Lower leg skin (tissue), 4 donors: ENCODE results near the gene CSTB. TPM values are rescaled to one million over a fixed set of nuclear protein-coding genes. Genes with fewer than 3 reads are reported as not detected.

Source experiments
- DNase-seq, 2 donors: peaks; one replicate each; pipeline ENCODE4 v3.0.0-alpha.2; 2019; ENCODE audit warnings: low spot score in 2 of 2
- H3K4me3 ChIP-seq: fragments of 200-600 bp; sonication (generic); 2 replicates; pipeline ENCODE4 v1.5.1; 2017; ENCODE audit warnings: mild to moderate bottlenecking, low read depth; ENCODE audit not compliant: poor library complexity, severe bottlenecking
- POLR2A ChIP-seq, 2 donors: fragments of 450-650 bp; IDR thresholded peaks; one replicate each; pipeline ENCODE4 v1.6.1; 2016 to 2017; ENCODE audit warnings: antibody characterized with exemption in 2 of 2, mild to moderate bottlenecking in 1 of 2, moderate library complexity in 1 of 2
- WGBS, 2 donors: methylation state at CpG; one replicate each; pipeline ENCODE4 v1.1.5; 2018; 5-methylcytosine and 5-hydroxymethylcytosine counted together
- intact Hi-C: fragments of 100-400 bp; cut with DNase I; formaldehyde crosslinking; loops from one replicate; pipeline ENCODE4 v1.15.0; 2023; ENCODE audit warnings: low total_unique reads
- total RNA-seq, 4 donors: library from RNA; depleted of rRNA; stranded (reverse); fragments of >200 nt; gene quantifications; one replicate each; pipeline ENCODE4 v1.1.0, GENCODE V29; 2016
- TF ChIP-seq, protein P1 (sequence below), 3 donors: fragments of 450-650 bp; IDR thresholded peaks; one replicate each; pipeline ENCODE4 v1.5.1; 2016; ENCODE audit warnings: antibody characterized with exemption in 3 of 3, mild to moderate bottlenecking in 3 of 3, moderate library complexity in 2 of 3

CSTB gene
- total RNA-seq, 4 donors from 2014 or later, result 11.0 to 29.3 (median 21.8) TPM

DNA sequence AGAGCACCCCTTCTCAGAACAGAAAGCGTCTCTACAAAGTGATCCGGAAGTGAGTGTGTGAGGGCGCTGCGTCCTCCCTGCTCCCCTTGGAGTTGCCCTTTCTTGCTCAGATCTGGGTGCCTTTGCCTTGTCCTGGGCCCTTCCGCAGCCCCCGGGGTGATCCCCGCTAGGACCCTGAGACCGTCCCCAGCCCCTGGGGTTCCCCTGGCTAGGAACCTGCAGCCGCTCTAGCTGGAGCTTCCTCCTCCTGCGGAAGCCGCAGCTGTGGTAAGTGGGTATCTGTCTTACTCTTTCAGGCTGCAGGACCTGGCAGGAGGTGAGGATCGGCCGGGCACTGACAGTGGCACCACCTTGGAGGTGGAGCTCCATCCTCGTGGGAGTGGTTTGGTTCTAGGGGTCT is 24.5 kb upstream of the CSTB start:
- TF ChIP-seq, protein P1, sequence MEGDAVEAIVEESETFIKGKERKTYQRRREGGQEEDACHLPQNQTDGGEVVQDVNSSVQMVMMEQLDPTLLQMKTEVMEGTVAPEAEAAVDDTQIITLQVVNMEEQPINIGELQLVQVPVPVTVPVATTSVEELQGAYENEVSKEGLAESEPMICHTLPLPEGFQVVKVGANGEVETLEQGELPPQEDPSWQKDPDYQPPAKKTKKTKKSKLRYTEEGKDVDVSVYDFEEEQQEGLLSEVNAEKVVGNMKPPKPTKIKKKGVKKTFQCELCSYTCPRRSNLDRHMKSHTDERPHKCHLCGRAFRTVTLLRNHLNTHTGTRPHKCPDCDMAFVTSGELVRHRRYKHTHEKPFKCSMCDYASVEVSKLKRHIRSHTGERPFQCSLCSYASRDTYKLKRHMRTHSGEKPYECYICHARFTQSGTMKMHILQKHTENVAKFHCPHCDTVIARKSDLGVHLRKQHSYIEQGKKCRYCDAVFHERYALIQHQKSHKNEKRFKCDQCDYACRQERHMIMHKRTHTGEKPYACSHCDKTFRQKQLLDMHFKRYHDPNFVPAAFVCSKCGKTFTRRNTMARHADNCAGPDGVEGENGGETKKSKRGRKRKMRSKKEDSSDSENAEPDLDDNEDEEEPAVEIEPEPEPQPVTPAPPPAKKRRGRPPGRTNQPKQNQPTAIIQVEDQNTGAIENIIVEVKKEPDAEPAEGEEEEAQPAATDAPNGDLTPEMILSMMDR (IDR thresholded peaks at IDR 0.05), result no peak
- TF ChIP-seq POLR2A (IDR thresholded peaks at IDR 0.05), result no peak
- no peak overlapping the region for H3K4me3 ChIP-seq
- DNase-seq, result no peak
- intact Hi-C loops, result no loop called here
- WGBS, 2 donors, result 94 to 96% methylated on average over 13 of the region's 14 CpGs

DNA sequence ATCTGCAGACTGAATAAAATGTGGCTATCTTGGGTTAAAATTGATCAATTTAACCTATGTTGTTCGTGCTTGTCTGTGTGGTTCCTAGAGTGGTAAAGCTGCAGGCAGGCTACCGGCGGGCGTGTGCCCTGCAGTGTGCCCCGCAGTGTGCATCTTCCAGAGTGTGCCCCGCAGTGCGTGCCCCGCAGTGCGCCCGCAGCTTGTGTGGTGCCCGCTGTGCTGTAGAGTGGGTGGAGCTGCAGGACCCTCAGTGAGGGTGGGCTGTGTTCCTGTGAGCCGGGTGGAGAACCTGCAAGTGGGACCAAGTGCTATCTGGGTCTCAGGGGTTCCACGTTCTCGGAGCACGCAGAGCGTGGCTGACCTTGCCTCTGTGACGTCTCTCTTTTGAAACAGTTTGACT is 24.0 kb upstream of the CSTB start:
- intact Hi-C loops, result no loop called here
- H3K4me3 ChIP-seq, result no peak overlapping the region
- 95 to 96% methylated on average over 16 to 17 of the region's 17 CpGs for WGBS, 2 donors
- no peak for DNase-seq
- TF ChIP-seq, protein P1 (IDR thresholded peaks at IDR 0.05), result no peak
- TF ChIP-seq POLR2A (IDR thresholded peaks at IDR 0.05), result no peak

DNA sequence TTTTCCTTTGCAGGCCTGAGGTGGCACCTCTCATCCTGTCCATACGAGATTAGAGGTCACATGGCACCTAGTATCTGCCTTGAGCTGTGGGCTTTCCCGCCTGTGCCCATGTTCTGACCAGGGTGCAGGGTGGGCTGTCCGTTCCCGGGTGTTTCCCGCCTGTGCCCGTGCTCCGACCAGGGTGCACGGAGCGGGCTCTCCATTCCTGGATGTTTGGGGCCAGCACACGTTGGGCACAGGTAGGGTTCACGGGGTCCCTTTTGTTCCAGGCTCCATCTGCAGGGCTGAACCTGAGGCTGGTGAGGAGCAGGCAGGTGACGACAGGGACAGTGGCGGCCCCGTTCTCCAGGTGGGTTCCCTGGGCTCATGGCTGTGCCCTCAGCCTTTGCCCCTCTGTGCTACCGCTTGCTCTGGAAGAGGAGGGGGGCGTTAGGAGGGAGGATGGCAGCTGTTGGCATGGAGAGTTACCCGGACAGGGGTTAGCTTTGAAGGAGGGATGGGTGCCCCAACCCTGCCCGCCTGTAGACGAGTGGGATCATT is 23.3 kb upstream of the CSTB start:
- 89 to 91% methylated on average over 17 to 18 of the region's 19 CpGs for WGBS, 2 donors
- no peak overlapping the region for H3K4me3 ChIP-seq
- DNase-seq, result no peak
- TF ChIP-seq, protein P1 (IDR thresholded peaks at IDR 0.05), result no peak
- no peak for TF ChIP-seq POLR2A (IDR thresholded peaks at IDR 0.05)
- intact Hi-C loops, result no loop called here

DNA sequence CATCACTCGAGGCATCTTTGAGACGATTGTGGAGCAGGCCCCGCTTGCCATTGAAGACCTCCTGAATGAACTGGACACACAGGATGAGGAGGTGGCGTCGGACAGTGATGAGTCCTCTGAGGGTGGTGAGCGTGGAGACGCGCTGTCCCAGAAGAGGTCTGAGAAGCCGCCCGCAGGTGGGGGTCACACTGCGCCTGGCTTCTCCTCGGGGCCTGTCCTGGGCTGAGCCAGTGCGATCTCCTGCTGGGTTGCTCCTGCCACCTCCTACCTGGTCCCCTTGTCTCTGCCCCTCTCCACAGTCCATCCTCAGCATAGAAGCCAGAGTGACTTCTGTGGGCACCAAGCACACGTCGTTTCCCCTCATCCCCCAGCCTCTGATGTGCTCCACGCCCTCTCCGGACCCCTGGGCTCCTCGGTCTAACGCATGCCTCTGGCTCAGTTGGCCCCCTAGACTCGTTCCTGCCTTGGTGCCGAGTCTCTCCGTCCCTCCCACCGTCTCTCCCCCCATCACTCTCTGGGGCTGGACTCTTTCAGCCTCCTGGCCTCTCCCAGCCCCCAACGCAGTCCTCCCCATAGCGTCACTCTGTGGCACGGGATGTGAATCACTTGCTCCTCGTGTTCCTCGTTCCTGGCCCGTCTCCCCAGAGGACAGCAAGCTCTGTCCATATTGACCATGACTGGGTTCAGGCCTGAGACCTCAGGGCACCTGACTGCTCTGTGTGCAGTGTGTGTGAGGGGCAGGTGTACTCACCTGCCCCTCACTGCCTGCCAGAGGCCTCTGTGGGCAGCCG is 22.0 kb upstream of the CSTB start:
- no peak for DNase-seq
- no peak for TF ChIP-seq POLR2A (IDR thresholded peaks at IDR 0.05)
- TF ChIP-seq, protein P1 (IDR thresholded peaks at IDR 0.05), result no peak
- no peak overlapping the region for H3K4me3 ChIP-seq
- 91 to 92% methylated on average over 30 of the region's 30 CpGs for WGBS, 2 donors
- intact Hi-C loops, result no loop called here

- 88% methylated on average over 19 of the region's 19 CpGs for WGBS, 2 donors
- intact Hi-C loops, result no loop called here
- no peak overlapping the region for H3K4me3 ChIP-seq
- TF ChIP-seq, protein P1 (IDR thresholded peaks at IDR 0.05), result no peak
- TF ChIP-seq POLR2A (IDR thresholded peaks at IDR 0.05), result no peak
- no peak for DNase-seq
Observed at GRCh38 chr21:43797415-43797814, 21.3 kb upstream of the CSTB start.
